Measurements from ENCODE around the gene GSE1.

GRCh38 chr16:85585711-85586110 lies 27.4 kb upstream of the GSE1 start:
- TF ChIP-seq POLR2A (IDR thresholded peaks at IDR 0.05) = no peak
- no peak for TF ChIP-seq CTCF (IDR thresholded peaks at IDR 0.05)

All from thyroid gland (tissue), 4 donors.